Smooth muscle cell (in vitro differentiated cells): ENCODE data around the gene PRXL2A. TPM values are rescaled to one million over a fixed set of nuclear protein-coding genes. Genes with fewer than 3 reads are reported as not detected.
A peak's percentile ranks its signal among the peaks of the same experiment; 100 is the strongest.

ENCODE experiments used
- DNase-seq: peaks from one replicate; lab custom pipeline; 2025; ENCODE audit not compliant: unreplicated experiment; lab: John Stamatoyannopoulos, UW
- H2AFZ ChIP-seq: fragments of 200-600 bp; sonication (generic); 2 replicates; pipeline ENCODE4 v1.6.0; 2016; ENCODE audit warnings: antibody characterized with exemption, low read depth, mild to moderate bottlenecking
- H3F3A ChIP-seq: fragments of 200-600 bp; sonication (generic); 2 replicates; pipeline ENCODE4 v1.6.0; 2017; ENCODE audit warnings: antibody characterized with exemption, low read depth
- H3K27ac ChIP-seq: fragments of 200-600 bp; sonication (generic); 2 replicates; pipeline ENCODE4 v1.5.1; 2016; ENCODE audit warnings: low read depth, mild to moderate bottlenecking
- H3K27me3 ChIP-seq: fragments of 200-600 bp; sonication (generic); 2 replicates; pipeline ENCODE4 v1.6.1; 2016; ENCODE audit warnings: low read depth, mild to moderate bottlenecking
- H3K36me3 ChIP-seq: fragments of 200-600 bp; sonication (generic); 2 replicates; pipeline ENCODE4 v1.5.1; 2016; ENCODE audit warnings: low read depth
- H3K4me1 ChIP-seq: fragments of 200-600 bp; sonication (generic); 2 replicates; pipeline ENCODE4 v1.5.1; 2016; ENCODE audit warnings: low read depth
- H3K4me2 ChIP-seq: fragments of 200-600 bp; sonication (generic); 2 replicates; pipeline ENCODE4 v1.6.0; 2016; ENCODE audit warnings: mild to moderate bottlenecking
- H3K4me3 ChIP-seq: fragments of 200-600 bp; sonication (generic); 2 replicates; pipeline ENCODE4 v1.5.1; 2016; ENCODE audit warnings: mild to moderate bottlenecking
- H3K79me2 ChIP-seq: fragments of 200-600 bp; sonication (generic); 2 replicates; pipeline ENCODE4 v1.6.0; 2016; ENCODE audit warnings: low read depth, mild to moderate bottlenecking
- H3K9ac ChIP-seq: fragments of 200-600 bp; sonication (generic); 2 replicates; pipeline ENCODE4 v1.6.0; 2016; ENCODE audit warnings: low read depth
- H3K9me3 ChIP-seq: fragments of 200-600 bp; sonication (generic); replicated peaks from 2 replicates; pipeline ENCODE4 v1.5.1; 2016; ENCODE audit warnings: low read depth
- H4K20me1 ChIP-seq: fragments of 200-600 bp; sonication (generic); 2 replicates; pipeline ENCODE4 v1.6.0; 2016; ENCODE audit warnings: low read depth
- CTCF ChIP-seq: fragments of 200-600 bp; sonication (generic); IDR thresholded peaks from 2 replicates; pipeline ENCODE4 v1.5.1; 2017; ENCODE audit warnings: borderline replicate concordance, mild to moderate bottlenecking, antibody characterized with exemption; ENCODE audit not compliant: insufficient read depth, poor library complexity, severe bottlenecking
- WGBS: methylation state at CpG from one replicate; pipeline ENCODE4 v1.1.7; 2016; ENCODE audit warnings: low lambda C conversion rate; 5-methylcytosine and 5-hydroxymethylcytosine counted together
- polyA plus RNA-seq: library from polyadenylated mRNA; unstranded; fragments of >200 nt; fragmentation: Nextera tagmentation; extraction: Ambion mirVana; gene quantifications from 2 replicates; pipeline ENCODE4 v1.2.1, GENCODE V29; 2016
- total RNA-seq: library from RNA; depleted of rRNA; stranded (reverse); fragments of >200 nt; gene quantifications from 2 replicates; pipeline ENCODE4 v1.2.3, GENCODE V29; 2014

Gene PRXL2A
- total and polyA plus RNA-seq, 2 experiments from 2014 or later, result 28.8 to 80.0 TPM

GRCh38 chr10:80480852-80481251, 72.5 kb downstream of the PRXL2A start:
- Histone ChIP-seq H3K4me1 (peaks cover 12% of the 10 kb centered on the region), H4K20me1 (peaks cover 30% of the 10 kb centered on the region), H3K79me2 (peaks cover 71% of the 10 kb centered on the region), H3K9ac (no peak overlapping the region), H3F3A (peaks cover 16% of the 10 kb centered on the region), H3K4me3 (no peak overlapping the region), H3K9me3 (no peaks in the 10 kb centered on the region), H3K27ac (no peak overlapping the region), H3K27me3 (no peaks in the 10 kb centered on the region), H3K4me2 (no peak overlapping the region), H2AFZ (no peak overlapping the region), H3K36me3 (no peaks in the 10 kb centered on the region)
- no peak for DNase-seq
- TF ChIP-seq CTCF, result no peak
- 98% methylated on average over 5 of the region's 5 CpGs for WGBS

- TF ChIP-seq CTCF, result no peak
- WGBS, result 73% methylated on average over 6 of the region's 6 CpGs
- Histone ChIP-seq H3K9ac (no peak overlapping the region), H3F3A (peaks cover 5% of the 10 kb centered on the region), H3K4me1 (no peaks in the 10 kb centered on the region), H3K79me2 (peaks cover 89% of the 10 kb centered on the region), H3K4me2 (no peak overlapping the region), H3K27ac (peak overlapping the region; percentile 56), H3K36me3 (no peaks in the 10 kb centered on the region), H3K4me3 (no peak overlapping the region), H4K20me1 (peaks cover 62% of the 10 kb centered on the region), H3K9me3 (no peaks in the 10 kb centered on the region), H3K27me3 (no peaks in the 10 kb centered on the region), H2AFZ (no peak overlapping the region)
- DNase-seq, result no peak
Measured at GRCh38 chr10:80484243-80484642, 75.9 kb downstream of the PRXL2A start.

GRCh38 chr10:80484676-80485075, 76.3 kb downstream of the PRXL2A start:
- Histone ChIP-seq H3F3A (peaks cover 5% of the 10 kb centered on the region), H3K4me1 (no peaks in the 10 kb centered on the region), H3K27ac (peak overlapping the region; percentile 56), H2AFZ (no peak overlapping the region), H3K27me3 (no peaks in the 10 kb centered on the region), H4K20me1 (peaks cover 66% of the 10 kb centered on the region), H3K4me3 (no peak overlapping the region), H3K79me2 (peaks cover 93% of the 10 kb centered on the region), H3K4me2 (no peak overlapping the region), H3K36me3 (no peaks in the 10 kb centered on the region), H3K9ac (no peak overlapping the region), H3K9me3 (no peaks in the 10 kb centered on the region)
- no peak for DNase-seq
- no peak for TF ChIP-seq CTCF

- no peak overlapping the region for H3K4me3 ChIP-seq
- TF ChIP-seq CTCF, result no peak
- H3K79me2 ChIP-seq, result peaks cover 95% of the 10 kb centered on the region
- H3K36me3 ChIP-seq, result no peaks in the 10 kb centered on the region
- peaks cover 5% of the 10 kb centered on the region for H3F3A ChIP-seq
- DNase-seq, result no peak
- no peaks in the 10 kb centered on the region for H3K9me3 ChIP-seq
- no peak overlapping the region for H3K4me2 ChIP-seq
- no peak overlapping the region for H3K9ac ChIP-seq
- peaks cover 67% of the 10 kb centered on the region for H4K20me1 ChIP-seq
- WGBS, result 81% methylated on average over 10 of the region's 10 CpGs
- H3K4me1 ChIP-seq, result no peaks in the 10 kb centered on the region
- H2AFZ ChIP-seq, result no peak overlapping the region
- no peaks in the 10 kb centered on the region for H3K27me3 ChIP-seq
- H3K27ac ChIP-seq, result peak overlapping the region; percentile 56
Measured at GRCh38 chr10:80485076-80485945, 77.0 kb downstream of the PRXL2A start.
